COLO668 (cell line): Measurements from ENCODE around the gene ANGPTL2.
"Not testable (repeated sequence)": the region's sequence is repeated elsewhere in the genome, so short reads cannot be mapped to it uniquely, and the experiment has no call there.

ENCODE experiments used
- DNase-seq: peaks from one replicate; lab custom pipeline; 2025; ENCODE audit not compliant: unreplicated experiment; lab: John Stamatoyannopoulos, UW

ANGPTL2 gene

GRCh38 chr9:127154390-127155191, 32.2 kb upstream of the ANGPTL2 start:
- DNase-seq: no peak

- no peak for DNase-seq
These were observed 31.6 kb upstream of the ANGPTL2 start for GRCh38 chr9:127154003-127154389.

- DNase-seq: no peak
These were observed 31.1 kb upstream of the ANGPTL2 start for GRCh38 chr9:127153501-127153900.

- DNase-seq: no peak
These were observed 27.3 kb upstream of the ANGPTL2 start for GRCh38 chr9:127149463-127150390.

- DNase-seq: no peak
These were observed 26.6 kb upstream of the ANGPTL2 start for GRCh38 chr9:127149010-127149409.

- no peak for DNase-seq
These were observed 25.6 kb upstream of the ANGPTL2 start for GRCh38 chr9:127148014-127148413.

- no peak for DNase-seq
These were observed 24.8 kb upstream of the ANGPTL2 start for GRCh38 chr9:127147251-127147650.

- DNase-seq: not testable (repeated sequence)
These were observed 24.4 kb upstream of the ANGPTL2 start for GRCh38 chr9:127146841-127147240.

- no peak for DNase-seq
These were observed 22.4 kb upstream of the ANGPTL2 start for GRCh38 chr9:127144670-127145445.

- no peak for DNase-seq
These were observed 21.6 kb upstream of the ANGPTL2 start for GRCh38 chr9:127143920-127144465.

GRCh38 chr9:127142931-127143464, 20.6 kb upstream of the ANGPTL2 start:
- no peak for DNase-seq

GRCh38 chr9:127142291-127142690, 19.9 kb upstream of the ANGPTL2 start:
- DNase-seq: no peak

GRCh38 chr9:127140842-127141675, 18.6 kb upstream of the ANGPTL2 start:
- no peak for DNase-seq

- DNase-seq: no peak
These were observed 17.7 kb upstream of the ANGPTL2 start for GRCh38 chr9:127140181-127140580.

GRCh38 chr9:127139775-127140174, 17.3 kb upstream of the ANGPTL2 start:
- DNase-seq: no peak

- no peak for DNase-seq
These were observed 16.8 kb upstream of the ANGPTL2 start for GRCh38 chr9:127139071-127139731.

- no peak for DNase-seq
These were observed 16.0 kb upstream of the ANGPTL2 start for GRCh38 chr9:127138444-127138843.

- no peak for DNase-seq
These were observed 15.4 kb upstream of the ANGPTL2 start for GRCh38 chr9:127137640-127138360.
